ENCODE data around the gene MRAP2.

GRCh38 chr6:84089081-84089480, 55.5 kb downstream of the MRAP2 start:
- TF ChIP-seq RAD21 (IDR thresholded peaks at IDR 0.05; ENCODE audit: low read depth) (no peak), NFIC (IDR thresholded peaks at IDR 0.05) (no peak), MAX (IDR thresholded peaks at IDR 0.05) (no peak), CEBPB (IDR thresholded peaks at IDR 0.05) (no peak), ZBTB7A (IDR thresholded peaks at IDR 0.05; ENCODE audit: low read depth) (no peak), YY1 (IDR thresholded peaks at IDR 0.05; ENCODE audit: low read depth) (no peak), TCF12 (IDR thresholded peaks at IDR 0.05; ENCODE audit: low read depth) (no peak), EP300 (IDR thresholded peaks at IDR 0.05; ENCODE audit: borderline replicate concordance) (no peak), EGR1 (IDR thresholded peaks at IDR 0.05) (no peak), REST (IDR thresholded peaks at IDR 0.05; ENCODE audit: low read depth) (no peak), TAF1 (IDR thresholded peaks at IDR 0.05; ENCODE audit: low read depth) (no peak), CREB1 (IDR thresholded peaks at IDR 0.05; ENCODE audit: low read depth) (no peak), FOXM1 (IDR thresholded peaks at IDR 0.05; ENCODE audit: borderline replicate concordance, low read depth) (no peak), TEAD4 (IDR thresholded peaks at IDR 0.05) (no peak)

Data from Ishikawa (cell line).